ENCODE results near the gene RABGAP1L. TPM values are rescaled to one million over a fixed set of nuclear protein-coding genes. Genes with fewer than 3 reads are reported as not detected.

The RABGAP1L gene
- total RNA-seq, 4 donors from 2014 or later: 31.2 to 115 (median 62.5) TPM

GRCh38 chr1:174289644-174290310, 130.5 kb downstream of the RABGAP1L start:
- Histone ChIP-seq H3K27ac (no peak overlapping the region), H3K4me3 (no peak overlapping the region), H3K36me3 (peaks cover 0 to 47% of the 10 kb centered on the region in 2 donors), H3K27me3 (no peaks in the 10 kb centered on the region), H3K4me1 (no peaks in the 10 kb centered on the region), H3K9me3 (peaks cover 0 to 12% (median 0%) of the 10 kb centered on the region in 3 donors)
- TF ChIP-seq EP300 (IDR thresholded peaks at IDR 0.05) (no peak), POLR2AphosphoS5 (IDR thresholded peaks at IDR 0.05) (no peak), POLR2A (IDR thresholded peaks at IDR 0.05) (no peak), CTCF (IDR thresholded peaks at IDR 0.05) (no peak)
- 20% methylated on average over 1 of the region's 2 CpGs; no CpG with 5 or more reads in 1 of the 2 donors for WGBS, 2 donors (ENCODE audit: low coverage in 1 of 2)
- ATAC-seq: no peak

GRCh38 chr1:174291059-174291458, 131.7 kb downstream of the RABGAP1L start:
- no peaks in the 10 kb centered on the region for H3K4me1 ChIP-seq
- TF ChIP-seq CTCF (IDR thresholded peaks at IDR 0.05): no peak
- no peak for TF ChIP-seq POLR2A (IDR thresholded peaks at IDR 0.05)
- TF ChIP-seq EP300 (IDR thresholded peaks at IDR 0.05): no peak
- no peak for TF ChIP-seq POLR2AphosphoS5 (IDR thresholded peaks at IDR 0.05)
- H3K9me3 ChIP-seq: peaks cover 0 to 12% (median 0%) of the 10 kb centered on the region in 3 donors
- H3K36me3 ChIP-seq: peaks cover 0 to 43% of the 10 kb centered on the region in 2 donors
- H3K4me3 ChIP-seq: no peak overlapping the region
- H3K27ac ChIP-seq: no peak overlapping the region
- ATAC-seq: no peak
- H3K27me3 ChIP-seq: no peaks in the 10 kb centered on the region

- H3K36me3 ChIP-seq: peaks cover 0 to 14% of the 10 kb centered on the region in 2 donors
- H3K27me3 ChIP-seq: no peaks in the 10 kb centered on the region
- peaks cover 0 to 6% (median 0%) of the 10 kb centered on the region in 3 donors for H3K9me3 ChIP-seq
- no peak overlapping the region for H3K27ac ChIP-seq
- 91 to 96% methylated on average over 4 of the region's 4 CpGs for WGBS, 2 donors (ENCODE audit: low coverage in 1 of 2)
- TF ChIP-seq POLR2AphosphoS5 (IDR thresholded peaks at IDR 0.05): no peak
- TF ChIP-seq POLR2A (IDR thresholded peaks at IDR 0.05): no peak
- TF ChIP-seq CTCF (IDR thresholded peaks at IDR 0.05): no peak
- TF ChIP-seq EP300 (IDR thresholded peaks at IDR 0.05): no peak
- H3K4me1 ChIP-seq: no peaks in the 10 kb centered on the region
- no peak overlapping the region for H3K4me3 ChIP-seq
- ATAC-seq: no peak
Measured at GRCh38 chr1:174296309-174296708, 137.0 kb downstream of the RABGAP1L start.

- H3K4me1 ChIP-seq: no peaks in the 10 kb centered on the region
- peaks cover 0 to 10% (median 0%) of the 10 kb centered on the region in 3 donors for H3K9me3 ChIP-seq
- ATAC-seq: no peak
- no peaks in the 10 kb centered on the region for H3K27me3 ChIP-seq
- no peak overlapping the region for H3K27ac ChIP-seq
- peaks cover 0 to 17% of the 10 kb centered on the region in 2 donors for H3K36me3 ChIP-seq
- no peak overlapping the region for H3K4me3 ChIP-seq
- TF ChIP-seq CTCF (IDR thresholded peaks at IDR 0.05): no peak
- no peak for TF ChIP-seq POLR2A (IDR thresholded peaks at IDR 0.05)
- TF ChIP-seq EP300 (IDR thresholded peaks at IDR 0.05): no peak
- no peak for TF ChIP-seq POLR2AphosphoS5 (IDR thresholded peaks at IDR 0.05)
- WGBS, 2 donors (ENCODE audit: low coverage in 1 of 2): 75 to 81% methylated on average over 2 to 6 of the region's 10 CpGs
Measured at GRCh38 chr1:174297351-174297750, 138.0 kb downstream of the RABGAP1L start.

Data from gastroesophageal sphincter (tissue), 4 donors.